DMS114 treated with DMSO at 0.1 percent for 48 hours (cell line): Measurements from ENCODE around the gene ELL.
A peak's percentile ranks its signal among the peaks of the same experiment; 100 is the strongest.
"Not testable (repeated sequence)": the region's sequence is repeated elsewhere in the genome, so short reads cannot be mapped to it uniquely, and the experiment has no call there.

Source experiments
- DNase-seq: peaks from one replicate; lab custom pipeline; 2025; ENCODE audit not compliant: unreplicated experiment; lab: John Stamatoyannopoulos, UW

The ELL gene

GRCh38 chr19:18405754-18406153 lies 116.1 kb downstream of the ELL start:
- not testable (repeated sequence) for DNase-seq

GRCh38 chr19:18402455-18403248 lies 119.2 kb downstream of the ELL start:
- DNase-seq = not testable (repeated sequence)

- DNase-seq = peak; percentile 59
Measured at GRCh38 chr19:18401580-18402112, 120.2 kb downstream of the ELL start.

DNA sequence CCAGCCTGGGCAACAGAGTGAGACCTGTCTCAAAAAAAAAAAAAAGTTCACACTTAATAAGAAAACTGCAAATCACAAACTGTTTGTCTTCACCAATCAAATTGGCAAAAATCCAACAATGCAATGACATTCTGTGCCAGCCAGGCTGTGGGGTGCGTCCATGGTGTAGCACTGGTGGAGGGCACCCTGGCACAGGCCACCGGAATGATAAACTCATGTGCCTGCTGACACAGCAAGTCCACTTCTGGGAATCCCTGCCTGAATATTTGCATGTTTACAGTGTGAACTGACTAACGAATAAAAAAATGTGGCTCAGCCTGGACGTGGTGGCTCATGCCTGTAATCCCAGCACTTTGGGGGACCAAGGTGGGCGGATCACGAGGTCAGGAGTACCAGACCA lies 122.9 kb downstream of the ELL start:
- no peak for DNase-seq

GRCh38 chr19:18397242-18398202 lies 124.3 kb downstream of the ELL start, which contains the start of gene LRRC25:
Gene LRRC25 (minus strand): TSS chr19:18397622. CDS start chr19:18396963, 659 bp downstream.
- DNase-seq = no peak

- no peak for DNase-seq
Measured at GRCh38 chr19:18396471-18397241, 125.2 kb downstream of the ELL start.

GRCh38 chr19:18393836-18394235 lies 128.0 kb downstream of the ELL start:
- DNase-seq = no peak

GRCh38 chr19:18392926-18393325 lies 128.9 kb downstream of the ELL start:
- no peak for DNase-seq
